Panc1 (cell line): ENCODE data around the gene SPCS2. TPM values are rescaled to one million over a fixed set of nuclear protein-coding genes. Genes with fewer than 3 reads are reported as not detected.

ENCODE experiments used
- ATAC-seq: fragments of 200-7000 bp; cut with Tn5 transposase; 2 replicates; pipeline ENCODE4 v1.9.1; 2020; ENCODE audit warnings: mild to moderate bottlenecking, moderate library complexity
- BruUV-seq: library from RNA; stranded (reverse); fragments of 400-500 nt; replicated peaks from 2 replicates; lab custom pipeline; 2021; lab: Mats Ljungman, UMichigan
- CTCF ChIA-PET: fragments of 300-600 bp; sonication (Branson Sonifier 250); formaldehyde crosslinking; loops from one replicate; lab custom pipeline; 2022; ENCODE audit warnings: antibody characterized with exemption; lab: Charles Lee
- POLR2A ChIA-PET: fragments of 300-600 bp; sonication (Branson Sonifier 250); formaldehyde crosslinking; loops from one replicate; lab custom pipeline; 2022; ENCODE audit warnings: antibody characterized with exemption; lab: Charles Lee
- DNase-seq: peaks from one replicate; pipeline ENCODE4 v3.0.0-alpha.2; 2010; ENCODE audit warnings: low read depth, low spot score
- H3K27ac ChIP-seq: 2 replicates; pipeline ENCODE4 v1.5.1; 2011; ENCODE audit warnings: mild to moderate bottlenecking, low read length, inconsistent platforms
- H3K27me3 ChIP-seq: fragments of 200-500 bp; sonication (Bioruptor generic); 2 replicates; pipeline ENCODE4 v1.6.0; 2014; ENCODE audit warnings: low read length, inconsistent platforms; ENCODE audit not compliant: control insufficient read depth, insufficient read depth
- H3K36me3 ChIP-seq: fragments of 200-500 bp; sonication (Bioruptor generic); 2 replicates; pipeline ENCODE4 v1.5.1; 2014; ENCODE audit warnings: inconsistent platforms, mild to moderate bottlenecking, low read length, moderate library complexity; ENCODE audit not compliant: control insufficient read depth, insufficient read depth
- H3K4me1 ChIP-seq: 2 replicates; pipeline ENCODE4 v1.5.1; 2011; ENCODE audit warnings: inconsistent platforms, mild to moderate bottlenecking, low read length, moderate library complexity; ENCODE audit not compliant: control insufficient read depth, insufficient read depth
- H3K4me3 ChIP-seq, 2 experiments: 2 replicates each; pipeline ENCODE4 v1.5.1; 2011 to 2012; ENCODE audit warnings: low read depth in 2 of 2, low read length in 2 of 2, mild to moderate bottlenecking in 2 of 2, inconsistent platforms in 1 of 2, moderate library complexity in 1 of 2
- H3K9me3 ChIP-seq: fragments of 200-500 bp; sonication (Bioruptor generic); 2 replicates; pipeline ENCODE4 v1.5.1; 2014; ENCODE audit warnings: low read depth, mild to moderate bottlenecking, inconsistent platforms, low read length, moderate library complexity; ENCODE audit not compliant: control insufficient read depth, insufficient read depth
- POLR2AphosphoS5 ChIP-seq: IDR thresholded peaks from 2 replicates; pipeline ENCODE4 v1.6.1; 2012; ENCODE audit warnings: mild to moderate bottlenecking, low read depth, low read length, moderate library complexity
- SIN3A ChIP-seq: IDR thresholded peaks from 2 replicates; pipeline ENCODE4 v1.6.1; 2012; ENCODE audit warnings: low read depth, mild to moderate bottlenecking, low read length, moderate library complexity, borderline replicate concordance; ENCODE audit not compliant: insufficient read depth
- TCF7L2 ChIP-seq: IDR thresholded peaks from 2 replicates; pipeline ENCODE4 v1.6.1; 2011; ENCODE audit warnings: mild to moderate bottlenecking, low read depth, low read length, inconsistent platforms
- in situ Hi-C: cut with HindIII; loops from 2 replicates; pipeline ENCODE4 v1.10.0; 2016; ENCODE audit warnings: low sequenced_read_pairs, low pct_unique_long_range_greater_than_20kb
- intact Hi-C: fragments of 100-400 bp; cut with micrococcal nuclease; formaldehyde crosslinking; loops from one replicate; pipeline ENCODE4 v1.10.0; 2022; ENCODE audit not compliant: unreplicated experiment
- total RNA-seq: library from RNA; stranded (reverse); gene quantifications from one replicate; pipeline ENCODE4 v1.2.1, GENCODE V29; 2021; ENCODE audit not compliant: unreplicated experiment
- TF ChIP-seq, protein P1 (sequence below): fragments of 450-650 bp; IDR thresholded peaks from 2 replicates; pipeline ENCODE4 v1.5.1; 2017; ENCODE audit warnings: mild to moderate bottlenecking
- TF ChIP-seq, protein P2 (sequence below), 2 experiments: IDR thresholded peaks; 2 replicates each; pipeline ENCODE4 v1.6.1; 2011 to 2012; ENCODE audit warnings: low read depth in 2 of 2, control low read depth in 1 of 2, low read length in 1 of 2, mild to moderate bottlenecking in 1 of 2, moderate library complexity in 1 of 2; ENCODE audit not compliant: insufficient read depth in 1 of 2

SPCS2 gene
- total RNA-seq, 1 experiment from 2014 or later: 242 TPM

DNA sequence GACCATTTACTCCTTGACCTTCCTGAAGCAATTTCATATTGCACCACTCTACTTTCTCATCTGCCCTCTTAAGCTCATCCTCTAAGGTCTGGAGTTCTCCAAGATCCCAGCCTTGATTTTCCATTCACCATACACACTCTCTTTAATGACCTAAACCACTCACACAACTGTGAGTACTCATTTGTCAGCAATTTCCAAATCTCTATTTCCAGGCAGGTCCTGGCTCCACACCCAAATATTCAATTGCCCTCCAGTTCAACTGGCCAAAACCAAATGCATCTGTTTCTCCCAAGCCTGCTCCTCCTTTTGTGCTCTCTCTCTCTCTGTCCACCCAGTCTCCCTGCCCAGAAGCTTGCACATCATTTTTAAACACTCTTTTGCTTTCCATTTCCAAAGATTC is 79.3 kb downstream of the SPCS2 start:
- Histone ChIP-seq H3K4me3 (no peak overlapping the region), H3K4me1 (no peaks in the 10 kb centered on the region), H3K9me3 (no peaks in the 10 kb centered on the region), H3K27me3 (no peaks in the 10 kb centered on the region), H3K36me3 (no peaks in the 10 kb centered on the region), H3K27ac (no peak overlapping the region)
- no TSS peak for BruUV-seq
- in situ Hi-C loops (no loop called here), intact Hi-C loops (no loop called here)
- ChIA-PET POLR2A (no interaction called here), CTCF (no interaction called here)
- no peak for ATAC-seq
- DNase-seq: no peak
- TF ChIP-seq TCF7L2: no peak
- TF ChIP-seq, protein P1, sequence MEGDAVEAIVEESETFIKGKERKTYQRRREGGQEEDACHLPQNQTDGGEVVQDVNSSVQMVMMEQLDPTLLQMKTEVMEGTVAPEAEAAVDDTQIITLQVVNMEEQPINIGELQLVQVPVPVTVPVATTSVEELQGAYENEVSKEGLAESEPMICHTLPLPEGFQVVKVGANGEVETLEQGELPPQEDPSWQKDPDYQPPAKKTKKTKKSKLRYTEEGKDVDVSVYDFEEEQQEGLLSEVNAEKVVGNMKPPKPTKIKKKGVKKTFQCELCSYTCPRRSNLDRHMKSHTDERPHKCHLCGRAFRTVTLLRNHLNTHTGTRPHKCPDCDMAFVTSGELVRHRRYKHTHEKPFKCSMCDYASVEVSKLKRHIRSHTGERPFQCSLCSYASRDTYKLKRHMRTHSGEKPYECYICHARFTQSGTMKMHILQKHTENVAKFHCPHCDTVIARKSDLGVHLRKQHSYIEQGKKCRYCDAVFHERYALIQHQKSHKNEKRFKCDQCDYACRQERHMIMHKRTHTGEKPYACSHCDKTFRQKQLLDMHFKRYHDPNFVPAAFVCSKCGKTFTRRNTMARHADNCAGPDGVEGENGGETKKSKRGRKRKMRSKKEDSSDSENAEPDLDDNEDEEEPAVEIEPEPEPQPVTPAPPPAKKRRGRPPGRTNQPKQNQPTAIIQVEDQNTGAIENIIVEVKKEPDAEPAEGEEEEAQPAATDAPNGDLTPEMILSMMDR: no peak
- TF ChIP-seq, protein P2, sequence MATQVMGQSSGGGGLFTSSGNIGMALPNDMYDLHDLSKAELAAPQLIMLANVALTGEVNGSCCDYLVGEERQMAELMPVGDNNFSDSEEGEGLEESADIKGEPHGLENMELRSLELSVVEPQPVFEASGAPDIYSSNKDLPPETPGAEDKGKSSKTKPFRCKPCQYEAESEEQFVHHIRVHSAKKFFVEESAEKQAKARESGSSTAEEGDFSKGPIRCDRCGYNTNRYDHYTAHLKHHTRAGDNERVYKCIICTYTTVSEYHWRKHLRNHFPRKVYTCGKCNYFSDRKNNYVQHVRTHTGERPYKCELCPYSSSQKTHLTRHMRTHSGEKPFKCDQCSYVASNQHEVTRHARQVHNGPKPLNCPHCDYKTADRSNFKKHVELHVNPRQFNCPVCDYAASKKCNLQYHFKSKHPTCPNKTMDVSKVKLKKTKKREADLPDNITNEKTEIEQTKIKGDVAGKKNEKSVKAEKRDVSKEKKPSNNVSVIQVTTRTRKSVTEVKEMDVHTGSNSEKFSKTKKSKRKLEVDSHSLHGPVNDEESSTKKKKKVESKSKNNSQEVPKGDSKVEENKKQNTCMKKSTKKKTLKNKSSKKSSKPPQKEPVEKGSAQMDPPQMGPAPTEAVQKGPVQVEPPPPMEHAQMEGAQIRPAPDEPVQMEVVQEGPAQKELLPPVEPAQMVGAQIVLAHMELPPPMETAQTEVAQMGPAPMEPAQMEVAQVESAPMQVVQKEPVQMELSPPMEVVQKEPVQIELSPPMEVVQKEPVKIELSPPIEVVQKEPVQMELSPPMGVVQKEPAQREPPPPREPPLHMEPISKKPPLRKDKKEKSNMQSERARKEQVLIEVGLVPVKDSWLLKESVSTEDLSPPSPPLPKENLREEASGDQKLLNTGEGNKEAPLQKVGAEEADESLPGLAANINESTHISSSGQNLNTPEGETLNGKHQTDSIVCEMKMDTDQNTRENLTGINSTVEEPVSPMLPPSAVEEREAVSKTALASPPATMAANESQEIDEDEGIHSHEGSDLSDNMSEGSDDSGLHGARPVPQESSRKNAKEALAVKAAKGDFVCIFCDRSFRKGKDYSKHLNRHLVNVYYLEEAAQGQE (IDR thresholded peaks at IDR 0.05; ENCODE audit: insufficient read depth in 1 of 2, low read depth in 2 of 2, low read length in 1 of 2): no peak
- TF ChIP-seq POLR2AphosphoS5: no peak
- no peak for TF ChIP-seq SIN3A

Other genes with a start within 250 kb of the SPCS2 start
- 0.15 TPM for gene CHRDL2, start 217.8 kb upstream of the SPCS2 start, total RNA-seq
- gene RNF169, start 200.4 kb upstream of the SPCS2 start, total RNA-seq: 23.6 TPM
- 34.1 TPM for gene XRRA1, start 175 bp upstream of the SPCS2 start, total RNA-seq
- gene NEU3, start 39.7 kb downstream of the SPCS2 start, total RNA-seq: 29.0 TPM
- gene OR2AT4, start 147.6 kb downstream of the SPCS2 start, total RNA-seq: not detected
- gene SLCO2B1, start 201.8 kb downstream of the SPCS2 start, total RNA-seq: 0.77 TPM